ENCODE data around the gene BTBD9. TPM values are rescaled to one million over a fixed set of nuclear protein-coding genes. Genes with fewer than 3 reads are reported as not detected.

The BTBD9 gene
- total and polyA plus RNA-seq, 2 of the 13 experiments (the other 11 are each of a cell fraction or from before 2014, with no cell fraction given), result 1.2 to 3.0 TPM

DNA sequence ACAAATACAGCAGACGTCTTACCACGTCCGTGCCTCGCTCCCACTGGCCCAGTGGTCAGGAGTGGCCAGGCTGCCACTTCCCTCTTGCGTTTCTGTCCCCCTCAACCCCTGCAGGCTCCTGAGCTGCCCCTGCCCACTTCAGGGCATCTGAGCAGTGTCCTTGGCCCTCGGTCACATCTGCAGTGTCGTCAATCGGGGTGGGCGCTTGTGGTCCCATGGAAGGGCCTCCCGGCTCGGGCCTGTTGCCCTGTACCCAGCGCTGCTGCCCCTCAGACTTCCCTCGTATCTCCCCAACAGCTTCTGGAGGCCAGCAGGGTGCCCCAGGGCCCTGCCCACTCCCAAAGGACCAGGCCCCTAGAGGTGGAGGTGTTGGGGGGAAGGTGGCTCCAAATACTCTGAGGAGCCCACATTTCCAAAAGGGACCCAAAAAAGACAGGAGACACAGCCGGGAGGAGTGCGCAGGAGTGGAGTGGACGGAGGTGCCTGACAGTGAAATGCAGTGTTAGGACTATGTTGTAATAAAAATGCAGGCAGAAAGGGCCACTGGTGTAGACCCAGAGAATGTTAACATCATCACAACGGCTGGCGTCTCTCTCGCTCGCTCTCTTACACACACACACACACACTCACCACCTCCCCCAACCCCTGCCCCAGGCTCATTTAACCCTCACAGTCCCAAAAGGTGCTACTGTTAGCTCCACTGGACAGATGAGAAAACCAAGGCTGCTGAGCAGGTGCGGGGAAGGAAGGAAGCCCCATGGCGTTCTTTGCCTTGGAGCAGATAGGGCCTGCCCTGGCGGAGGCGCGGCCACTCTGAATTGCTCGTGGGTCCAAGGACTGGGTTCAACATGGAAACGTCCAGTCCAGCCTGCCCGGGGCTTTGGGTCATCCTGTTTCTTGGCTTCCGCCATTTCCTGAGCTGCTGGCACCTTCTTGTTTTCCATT lies 476.3 kb downstream of the BTBD9 start:
- Histone ChIP-seq H3K9ac (ENCODE audit: insufficient read depth, low read depth, low read length) (no peak overlapping the region), H3K9me3 (ENCODE audit: low read length) (no peaks in the 10 kb centered on the region), H4K20me1 (ENCODE audit: insufficient read depth, low read length) (no peaks in the 10 kb centered on the region), H3K79me2 (ENCODE audit: insufficient read depth, low read length) (no peaks in the 10 kb centered on the region), H3K27ac (ENCODE audit: extremely low read length, insufficient read depth, low read length) (no peak overlapping the region), H3K36me3 (replicated peaks in 1 of 2; ENCODE audit: control insufficient read depth in 1 of 2, insufficient read depth in 2 of 2, low read length in 2 of 2) (peaks cover 0 to 3% of the 10 kb centered on the region in 2 experiments; a peak in 2 of 5 replicates), H3K4me1 (ENCODE audit: insufficient read depth, low read length) (peaks cover 8% of the 10 kb centered on the region), H3K4me2 (ENCODE audit: low read depth, low read length) (no peak overlapping the region), H3K27me3 (ENCODE audit: control insufficient read depth in 1 of 2, insufficient read depth in 2 of 2, low read length in 2 of 2) (no peaks in the 10 kb centered on the region), H2AFZ (ENCODE audit: low read length) (no peak overlapping the region), H3K4me3 (replicated peaks in 1 of 3; ENCODE audit: insufficient read depth in 1 of 3, low read depth in 2 of 3, low read length in 3 of 3) (no peak overlapping the region)
- in situ Hi-C loops (cut with HindIII; ENCODE audit: extremely low pct_ligation_motif_present, low pct_unique_long_range_greater_than_20kb) (no loop called here), intact Hi-C loops (cut with micrococcal nuclease; ENCODE audit: unreplicated experiment) (no loop called here)
- TF ChIP-seq ZBTB20 (CRISPR knock-in tag; IDR thresholded peaks at IDR 0.05; ENCODE audit: borderline replicate concordance, low read depth) (no peak), KDM5B (CRISPR knock-in tag; IDR thresholded peaks at IDR 0.05; ENCODE audit: borderline replicate concordance) (no peak), NR1H2 (CRISPR knock-in tag; IDR thresholded peaks at IDR 0.05; ENCODE audit: borderline replicate concordance, low read depth) (no peak), ZBTB1 (CRISPR knock-in tag; IDR thresholded peaks at IDR 0.05; ENCODE audit: borderline replicate concordance) (no peak), ZNF883 (CRISPR knock-in tag; IDR thresholded peaks at IDR 0.05; ENCODE audit: not compliant biosample characterization) (no peak), THYN1 (CRISPR knock-in tag; IDR thresholded peaks at IDR 0.05; ENCODE audit: borderline replicate concordance, low read depth) (no peak), DR1 (CRISPR knock-in tag; IDR thresholded peaks at IDR 0.05) (no peak), AGO2 (optimal IDR thresholded peaks at IDR 0.05; ENCODE audit: low read depth, low read length) (peak; percentile 55), ZMYM3 (CRISPR knock-in tag; IDR thresholded peaks at IDR 0.05) (no peak), ZNF652 (CRISPR knock-in tag; IDR thresholded peaks at IDR 0.05; ENCODE audit: borderline replicate concordance, low read depth) (0 out of 2 replicates have a peak, but pooled peaks have one; percentile 28), MXD4 (CRISPR knock-in tag; IDR thresholded peaks at IDR 0.05) (no peak), RBM22 (optimal IDR thresholded peaks at IDR 0.05; ENCODE audit: low read length) (peak; percentile 9)
- TF ChIP-seq, protein P1, sequence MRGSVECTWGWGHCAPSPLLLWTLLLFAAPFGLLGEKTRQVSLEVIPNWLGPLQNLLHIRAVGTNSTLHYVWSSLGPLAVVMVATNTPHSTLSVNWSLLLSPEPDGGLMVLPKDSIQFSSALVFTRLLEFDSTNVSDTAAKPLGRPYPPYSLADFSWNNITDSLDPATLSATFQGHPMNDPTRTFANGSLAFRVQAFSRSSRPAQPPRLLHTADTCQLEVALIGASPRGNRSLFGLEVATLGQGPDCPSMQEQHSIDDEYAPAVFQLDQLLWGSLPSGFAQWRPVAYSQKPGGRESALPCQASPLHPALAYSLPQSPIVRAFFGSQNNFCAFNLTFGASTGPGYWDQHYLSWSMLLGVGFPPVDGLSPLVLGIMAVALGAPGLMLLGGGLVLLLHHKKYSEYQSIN (CRISPR knock-in tag; IDR thresholded peaks at IDR 0.05; ENCODE audit: borderline replicate concordance), result no peak
- TF ChIP-seq, protein P2, sequence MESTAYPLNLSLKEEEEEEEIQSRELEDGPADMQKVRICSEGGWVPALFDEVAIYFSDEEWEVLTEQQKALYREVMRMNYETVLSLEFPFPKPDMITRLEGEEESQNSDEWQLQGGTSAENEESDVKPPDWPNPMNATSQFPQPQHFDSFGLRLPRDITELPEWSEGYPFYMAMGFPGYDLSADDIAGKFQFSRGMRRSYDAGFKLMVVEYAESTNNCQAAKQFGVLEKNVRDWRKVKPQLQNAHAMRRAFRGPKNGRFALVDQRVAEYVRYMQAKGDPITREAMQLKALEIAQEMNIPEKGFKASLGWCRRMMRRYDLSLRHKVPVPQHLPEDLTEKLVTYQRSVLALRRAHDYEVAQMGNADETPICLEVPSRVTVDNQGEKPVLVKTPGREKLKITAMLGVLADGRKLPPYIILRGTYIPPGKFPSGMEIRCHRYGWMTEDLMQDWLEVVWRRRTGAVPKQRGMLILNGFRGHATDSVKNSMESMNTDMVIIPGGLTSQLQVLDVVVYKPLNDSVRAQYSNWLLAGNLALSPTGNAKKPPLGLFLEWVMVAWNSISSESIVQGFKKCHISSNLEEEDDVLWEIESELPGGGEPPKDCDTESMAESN (CRISPR knock-in tag; conservative IDR thresholded peaks at IDR 0.05), result no peak
- TF ChIP-seq, protein P3, sequence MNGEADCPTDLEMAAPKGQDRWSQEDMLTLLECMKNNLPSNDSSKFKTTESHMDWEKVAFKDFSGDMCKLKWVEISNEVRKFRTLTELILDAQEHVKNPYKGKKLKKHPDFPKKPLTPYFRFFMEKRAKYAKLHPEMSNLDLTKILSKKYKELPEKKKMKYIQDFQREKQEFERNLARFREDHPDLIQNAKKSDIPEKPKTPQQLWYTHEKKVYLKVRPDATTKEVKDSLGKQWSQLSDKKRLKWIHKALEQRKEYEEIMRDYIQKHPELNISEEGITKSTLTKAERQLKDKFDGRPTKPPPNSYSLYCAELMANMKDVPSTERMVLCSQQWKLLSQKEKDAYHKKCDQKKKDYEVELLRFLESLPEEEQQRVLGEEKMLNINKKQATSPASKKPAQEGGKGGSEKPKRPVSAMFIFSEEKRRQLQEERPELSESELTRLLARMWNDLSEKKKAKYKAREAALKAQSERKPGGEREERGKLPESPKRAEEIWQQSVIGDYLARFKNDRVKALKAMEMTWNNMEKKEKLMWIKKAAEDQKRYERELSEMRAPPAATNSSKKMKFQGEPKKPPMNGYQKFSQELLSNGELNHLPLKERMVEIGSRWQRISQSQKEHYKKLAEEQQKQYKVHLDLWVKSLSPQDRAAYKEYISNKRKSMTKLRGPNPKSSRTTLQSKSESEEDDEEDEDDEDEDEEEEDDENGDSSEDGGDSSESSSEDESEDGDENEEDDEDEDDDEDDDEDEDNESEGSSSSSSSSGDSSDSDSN (CRISPR knock-in tag; IDR thresholded peaks at IDR 0.05), result no peak
- TF ChIP-seq, protein P4, sequence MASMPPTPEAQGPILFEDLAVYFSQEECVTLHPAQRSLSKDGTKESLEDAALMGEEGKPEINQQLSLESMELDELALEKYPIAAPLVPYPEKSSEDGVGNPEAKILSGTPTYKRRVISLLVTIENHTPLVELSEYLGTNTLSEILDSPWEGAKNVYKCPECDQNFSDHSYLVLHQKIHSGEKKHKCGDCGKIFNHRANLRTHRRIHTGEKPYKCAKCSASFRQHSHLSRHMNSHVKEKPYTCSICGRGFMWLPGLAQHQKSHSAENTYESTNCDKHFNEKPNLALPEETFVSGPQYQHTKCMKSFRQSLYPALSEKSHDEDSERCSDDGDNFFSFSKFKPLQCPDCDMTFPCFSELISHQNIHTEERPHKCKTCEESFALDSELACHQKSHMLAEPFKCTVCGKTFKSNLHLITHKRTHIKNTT (CRISPR knock-in tag; IDR thresholded peaks at IDR 0.05), result no peak
- POLR2A ChIA-PET, result interaction anchor here (1.5 kb wide), 1 partner anchor 12 kb away, joined by 3 read pairs; no protein-coding TSS in a partner anchor
- FAIRE-seq, result no peak
- WGBS (ENCODE audit: low lambda C conversion rate), result 90% methylated on average over 29 of the region's 29 CpGs
- peak; percentile 4; the same call in 2 of the 3 replicates for ATAC-seq
- CTCF ChIA-PET (ENCODE audit: low intra/inter-chr PET ratio, low total read pairs), result no interaction called here
- DNase-seq (ENCODE audit: low spot score), result no peak
- no TSS peak for BruUV-seq (replicated peaks)
